ENCODE measurements around the gene OPN5. TPM values are rescaled to one million over a fixed set of nuclear protein-coding genes. Genes with fewer than 3 reads are reported as not detected.
A peak's percentile ranks its signal among the peaks of the same experiment; 100 is the strongest.

The OPN5 gene
- total RNA-seq, 1 donor: not detected

DNA sequence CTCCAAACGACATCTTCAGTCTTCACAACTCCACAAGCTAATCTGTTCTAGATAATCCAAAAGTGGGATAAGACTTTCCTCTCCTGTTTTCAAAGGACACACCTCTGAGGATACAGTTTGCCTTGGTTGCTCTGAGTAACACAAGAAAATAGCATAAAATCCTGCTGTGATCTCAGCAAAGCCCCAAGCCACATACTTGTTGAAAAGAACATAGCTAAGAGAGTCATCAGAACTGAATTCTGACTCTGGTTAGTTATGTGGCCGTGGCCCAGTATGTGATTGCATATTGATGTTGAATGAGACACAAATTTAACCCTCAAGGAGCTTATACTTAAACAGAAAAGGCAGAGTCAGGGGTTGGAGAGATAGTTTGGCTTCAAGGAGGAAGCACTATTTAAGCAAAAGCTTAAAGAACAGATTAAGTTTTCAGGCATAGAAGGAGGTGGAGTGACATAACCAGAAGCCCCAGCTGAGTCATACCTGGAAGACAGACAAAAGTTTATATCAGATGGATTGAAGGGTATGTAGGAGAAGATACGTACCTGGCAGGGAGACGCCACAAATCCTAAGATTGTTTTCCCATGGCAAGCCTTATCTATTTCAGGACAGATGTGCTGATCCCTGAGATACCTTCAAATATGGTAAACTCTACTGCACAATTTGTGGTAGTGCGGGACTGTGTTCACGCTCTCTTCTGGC lies 41.2 kb downstream of the OPN5 start:
- no peak for DNase-seq (ENCODE audit: low read depth)
- TF ChIP-seq, protein P1, sequence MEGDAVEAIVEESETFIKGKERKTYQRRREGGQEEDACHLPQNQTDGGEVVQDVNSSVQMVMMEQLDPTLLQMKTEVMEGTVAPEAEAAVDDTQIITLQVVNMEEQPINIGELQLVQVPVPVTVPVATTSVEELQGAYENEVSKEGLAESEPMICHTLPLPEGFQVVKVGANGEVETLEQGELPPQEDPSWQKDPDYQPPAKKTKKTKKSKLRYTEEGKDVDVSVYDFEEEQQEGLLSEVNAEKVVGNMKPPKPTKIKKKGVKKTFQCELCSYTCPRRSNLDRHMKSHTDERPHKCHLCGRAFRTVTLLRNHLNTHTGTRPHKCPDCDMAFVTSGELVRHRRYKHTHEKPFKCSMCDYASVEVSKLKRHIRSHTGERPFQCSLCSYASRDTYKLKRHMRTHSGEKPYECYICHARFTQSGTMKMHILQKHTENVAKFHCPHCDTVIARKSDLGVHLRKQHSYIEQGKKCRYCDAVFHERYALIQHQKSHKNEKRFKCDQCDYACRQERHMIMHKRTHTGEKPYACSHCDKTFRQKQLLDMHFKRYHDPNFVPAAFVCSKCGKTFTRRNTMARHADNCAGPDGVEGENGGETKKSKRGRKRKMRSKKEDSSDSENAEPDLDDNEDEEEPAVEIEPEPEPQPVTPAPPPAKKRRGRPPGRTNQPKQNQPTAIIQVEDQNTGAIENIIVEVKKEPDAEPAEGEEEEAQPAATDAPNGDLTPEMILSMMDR (IDR thresholded peaks at IDR 0.05; ENCODE audit: insufficient read depth, low read depth, low read length): no peak
- H3K4me3 ChIP-seq (ENCODE audit: low read depth, low read length): no peak overlapping the region

DNA sequence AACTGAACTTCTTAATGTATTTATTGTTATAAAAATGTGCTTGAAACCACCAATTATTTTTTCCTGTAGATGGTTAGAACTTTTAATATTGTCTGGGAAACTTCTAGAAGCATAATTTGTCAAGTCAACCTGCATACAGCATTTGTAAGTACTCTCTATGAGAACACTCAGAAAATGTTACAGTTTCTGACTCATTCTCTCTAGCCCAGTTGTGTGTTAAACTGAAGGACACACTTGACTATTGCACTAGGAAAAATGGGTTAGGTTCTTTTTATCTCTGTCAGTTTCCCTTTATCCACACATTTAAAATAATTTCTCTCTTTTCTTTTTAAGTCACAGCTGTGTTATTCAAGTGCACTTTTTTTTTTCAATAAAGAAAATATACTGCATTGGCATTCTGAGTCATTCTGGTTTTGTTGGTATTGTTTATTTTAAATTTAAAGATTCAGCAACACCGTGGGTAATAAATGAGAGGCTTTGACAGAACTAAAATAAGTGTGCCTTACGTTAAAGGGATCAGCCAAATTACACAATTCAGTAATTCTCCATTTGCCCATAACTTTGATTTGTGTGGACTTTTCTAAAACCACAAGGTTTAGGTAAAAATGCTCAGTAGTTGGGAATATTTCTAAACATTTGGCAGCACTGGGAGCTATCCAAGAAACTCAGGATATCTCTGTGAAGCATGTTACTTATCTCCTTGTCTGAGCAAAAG lies 50.7 kb downstream of the OPN5 start:
- TF ChIP-seq, protein P1 (IDR thresholded peaks at IDR 0.05; ENCODE audit: insufficient read depth, low read depth, low read length): no peak
- DNase-seq (ENCODE audit: low read depth): peak; percentile 75
- H3K4me3 ChIP-seq (ENCODE audit: low read depth, low read length): no peak overlapping the region

DNA sequence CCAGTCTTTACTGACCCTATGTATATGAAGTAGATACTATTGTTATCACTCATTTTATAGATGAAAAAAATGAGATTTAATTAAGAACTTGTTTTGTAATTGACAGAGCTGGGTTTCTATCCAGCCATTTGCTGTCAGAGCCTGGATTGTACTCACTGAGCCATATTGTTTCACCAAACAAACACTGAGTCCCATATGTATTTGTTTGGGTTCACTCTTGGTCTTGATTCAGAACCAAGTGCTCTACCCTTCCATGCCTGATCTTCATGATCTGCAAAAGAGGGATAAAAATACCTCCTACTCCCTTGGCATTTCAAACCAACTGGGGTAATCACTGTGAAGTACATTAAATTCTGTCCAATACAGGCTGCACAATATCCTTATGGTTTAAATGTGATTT lies 52.4 kb downstream of the OPN5 start:
- no peak for DNase-seq (ENCODE audit: low read depth)
- TF ChIP-seq, protein P1 (IDR thresholded peaks at IDR 0.05; ENCODE audit: insufficient read depth, low read depth, low read length): no peak
- H3K4me3 ChIP-seq (ENCODE audit: low read depth, low read length): no peak overlapping the region

DNA sequence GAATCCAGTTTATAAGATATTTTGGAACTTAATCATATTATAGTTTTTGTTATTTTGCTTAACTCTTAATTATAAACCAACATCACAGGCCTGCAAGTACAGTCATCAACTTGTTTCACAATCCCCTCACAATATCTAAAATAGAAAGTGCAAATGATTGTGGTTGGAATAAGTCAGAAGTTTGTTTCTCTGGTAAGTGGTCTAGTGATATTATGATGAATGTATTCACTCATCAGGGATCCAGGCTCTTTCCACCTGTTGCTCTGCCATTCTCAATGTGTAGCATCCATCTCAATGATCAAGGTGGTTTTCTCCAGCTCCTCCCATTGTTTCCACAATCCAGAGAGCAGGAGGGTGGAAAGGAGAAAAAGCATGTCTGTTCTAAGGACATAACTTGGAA lies 54.2 kb downstream of the OPN5 start:
- no peak overlapping the region for H3K4me3 ChIP-seq (ENCODE audit: low read depth, low read length)
- TF ChIP-seq, protein P1 (IDR thresholded peaks at IDR 0.05; ENCODE audit: insufficient read depth, low read depth, low read length): no peak
- DNase-seq (ENCODE audit: low read depth): no peak

DNA sequence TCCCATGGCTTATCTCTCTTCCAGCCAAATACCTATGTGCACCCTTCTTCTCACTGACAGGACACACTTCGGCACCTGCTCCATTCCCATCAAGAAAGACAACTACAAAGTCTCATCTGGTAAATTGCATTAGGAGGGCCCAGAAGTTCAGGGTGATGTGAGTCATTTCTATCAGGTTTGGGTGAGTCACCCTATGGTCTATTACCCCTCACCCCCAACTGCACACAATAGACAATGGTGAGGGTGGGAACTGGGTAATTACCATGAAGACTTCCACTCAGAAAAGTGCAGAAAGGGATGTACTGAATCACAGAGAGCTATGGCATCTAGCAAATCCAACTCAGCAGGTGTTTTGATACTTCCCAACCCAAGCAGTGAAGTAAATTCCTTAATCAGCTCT lies 54.8 kb downstream of the OPN5 start:
- H3K4me3 ChIP-seq (ENCODE audit: low read depth, low read length): no peak overlapping the region
- TF ChIP-seq, protein P1 (IDR thresholded peaks at IDR 0.05; ENCODE audit: insufficient read depth, low read depth, low read length): no peak
- DNase-seq (ENCODE audit: low read depth): no peak

DNA sequence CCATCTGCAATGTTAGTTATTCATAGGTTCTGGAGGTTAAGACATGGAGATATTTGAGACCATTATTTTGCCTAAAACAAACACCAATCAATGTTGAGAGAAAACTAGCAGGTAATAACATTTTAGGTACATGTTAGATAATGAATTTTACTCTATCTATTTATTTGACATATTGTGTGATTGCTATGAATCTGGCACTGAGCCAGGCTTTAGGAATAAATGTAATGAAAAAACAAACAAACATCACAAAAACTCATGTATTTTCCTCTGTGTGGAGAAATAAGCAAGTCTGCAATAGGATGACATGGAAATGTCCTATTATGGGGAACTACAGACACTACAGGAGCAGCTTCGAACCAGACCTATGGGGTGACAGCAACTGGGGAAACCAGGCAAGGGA lies 57.8 kb downstream of the OPN5 start:
- no peak for DNase-seq (ENCODE audit: low read depth)
- TF ChIP-seq, protein P1 (IDR thresholded peaks at IDR 0.05; ENCODE audit: insufficient read depth, low read depth, low read length): no peak
- H3K4me3 ChIP-seq (ENCODE audit: low read depth, low read length): no peak overlapping the region

All from fibroblast of villous mesenchyme (primary cell).